HG03460 (cell line): Measurements from ENCODE around the gene B3GNT3.

Experiments
- ATAC-seq: cut with Tn5 transposase; IDR thresholded peaks from one replicate; pipeline ENCODE4 v1.9.1; 2021; ENCODE audit not compliant: unreplicated experiment

The B3GNT3 gene

GRCh38 chr19:17832443-17833208, 37.7 kb downstream of the B3GNT3 start:
- no peak for ATAC-seq

GRCh38 chr19:17834350-17835181, 39.6 kb downstream of the B3GNT3 start:
- ATAC-seq = no peak

GRCh38 chr19:17835182-17836006, 40.5 kb downstream of the B3GNT3 start:
- no peak for ATAC-seq

GRCh38 chr19:17836530-17836929, 41.6 kb downstream of the B3GNT3 start:
- no peak for ATAC-seq

- no peak for ATAC-seq
Measured at GRCh38 chr19:17837972-17838371, 43.0 kb downstream of the B3GNT3 start.

- ATAC-seq = no peak
Measured at GRCh38 chr19:17840019-17840418, 45.1 kb downstream of the B3GNT3 start.

- ATAC-seq = no peak
Measured at GRCh38 chr19:17841371-17841809, 46.5 kb downstream of the B3GNT3 start.

GRCh38 chr19:17841810-17842662, 47.1 kb downstream of the B3GNT3 start:
- no peak for ATAC-seq

GRCh38 chr19:17842663-17843291, 47.8 kb downstream of the B3GNT3 start:
- ATAC-seq = no peak

GRCh38 chr19:17843292-17843827, 48.4 kb downstream of the B3GNT3 start:
- no peak for ATAC-seq

GRCh38 chr19:17843908-17844490, 49.1 kb downstream of the B3GNT3 start:
- ATAC-seq = no peak

- ATAC-seq = no peak
Measured at GRCh38 chr19:17846146-17846545, 51.2 kb downstream of the B3GNT3 start.

GRCh38 chr19:17847538-17848366, 52.8 kb downstream of the B3GNT3 start, which contains the start of gene JAK3:
Gene JAK3, minus strand, starts transcription at chr19:17847982. Its CDS starts 3,565 bp downstream, at chr19:17844417.
- no peak for ATAC-seq

GRCh38 chr19:17848595-17849292, 53.8 kb downstream of the B3GNT3 start:
- ATAC-seq = no peak

- no peak for ATAC-seq
Measured at GRCh38 chr19:17854061-17854460, 59.1 kb downstream of the B3GNT3 start.

- ATAC-seq = no peak
Measured at GRCh38 chr19:17855280-17856152, 60.6 kb downstream of the B3GNT3 start.
